Suppressor macrophage treated with lipopolysaccharide for 4 hours (primary cell): Measurements from ENCODE around the gene TBL1X.

Experiments
- DNase-seq: peaks from one replicate; pipeline ENCODE4 v3.0.0-alpha.2; 2020

TBL1X gene

DNA sequence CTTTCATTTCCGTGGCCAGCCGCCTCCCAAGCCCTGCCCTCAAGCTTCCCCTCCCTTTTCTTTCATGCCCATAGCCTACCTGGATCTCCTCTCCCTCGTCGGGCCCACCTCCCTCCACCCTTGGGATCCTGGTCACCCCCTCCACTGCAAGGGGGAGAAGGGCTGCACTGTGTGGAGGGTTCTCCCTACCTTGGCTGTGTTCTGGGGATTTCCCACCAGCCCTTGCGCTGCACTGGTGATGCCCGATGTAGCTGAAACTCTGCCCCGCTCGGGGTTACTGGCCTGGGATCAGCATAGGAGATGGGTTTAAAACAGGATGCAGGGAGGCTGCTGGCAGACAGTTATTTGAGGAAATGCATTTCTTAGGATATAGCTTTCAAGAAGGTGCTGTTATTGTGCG is 128.9 kb downstream of the TBL1X start:
- DNase-seq, result no peak

DNA sequence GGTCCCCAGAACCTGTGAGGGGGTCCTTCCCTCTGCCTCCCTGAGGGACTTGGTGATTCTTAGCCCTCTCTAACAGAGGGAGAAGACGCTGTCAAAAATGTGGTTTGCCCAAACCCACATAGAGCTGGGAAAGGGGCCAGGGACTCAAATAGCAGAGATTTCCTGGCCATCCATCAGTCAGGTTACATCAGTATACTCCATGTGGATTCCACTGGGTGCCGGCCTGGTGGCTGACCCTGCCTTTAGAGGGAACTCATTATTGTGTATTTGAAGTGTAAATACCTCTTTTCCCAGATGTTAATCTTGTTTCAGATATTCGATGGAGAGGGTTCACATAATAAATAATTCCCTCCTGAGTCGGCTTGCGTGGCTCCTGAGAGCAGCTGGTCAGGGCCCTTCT is 130.3 kb downstream of the TBL1X start:
- DNase-seq, result no peak

DNA sequence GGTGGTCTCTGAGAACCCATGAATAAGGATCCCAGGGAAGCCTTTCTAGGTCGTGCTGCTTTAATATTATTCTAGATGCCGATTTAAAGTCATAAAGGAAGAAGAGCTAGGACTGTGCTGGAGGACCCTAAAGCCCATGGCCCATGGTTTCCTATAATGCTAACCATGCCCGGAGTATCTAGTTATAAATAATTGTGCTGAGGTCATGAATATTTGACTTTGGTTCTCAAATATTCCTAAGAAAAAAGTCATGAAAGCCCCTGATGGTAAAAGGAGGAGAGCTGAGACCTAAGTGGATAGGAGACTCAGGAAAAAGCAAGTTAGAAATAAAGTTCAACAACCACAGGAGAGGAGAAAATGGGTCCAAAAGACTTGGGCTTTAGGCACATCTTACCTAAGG is 132.0 kb downstream of the TBL1X start:
- no peak for DNase-seq

DNA sequence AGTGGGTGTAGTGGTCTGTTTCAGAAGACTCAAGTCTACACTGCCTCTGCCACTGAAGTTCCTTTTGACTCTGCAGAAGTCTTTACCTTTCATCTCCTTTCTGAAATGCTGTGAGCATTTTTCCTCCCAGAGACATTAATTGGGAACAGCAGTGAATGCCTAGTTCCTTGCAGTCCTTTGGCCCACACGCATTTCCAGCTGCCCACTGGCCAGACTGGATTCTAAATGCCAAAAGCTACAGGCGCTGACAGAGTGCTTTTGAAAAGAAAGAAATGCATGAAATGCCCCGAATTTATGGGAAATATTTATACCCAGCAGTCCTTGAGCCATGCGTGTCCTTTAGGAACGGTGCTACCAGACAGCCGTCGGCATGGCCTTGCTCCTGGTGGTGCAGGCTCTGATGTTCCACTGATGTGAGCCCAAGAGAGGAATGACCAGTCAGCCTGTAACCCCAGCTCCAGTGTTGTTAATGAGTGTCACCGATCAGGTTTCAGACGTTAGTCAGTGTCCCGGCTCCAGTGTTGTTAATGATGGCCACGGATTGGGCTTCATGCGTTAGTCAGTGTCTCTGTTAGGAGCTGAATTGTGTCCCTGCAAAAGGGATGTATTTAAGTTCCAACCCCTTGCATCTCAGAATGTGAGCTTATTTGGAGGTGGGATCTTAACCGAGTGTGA is 132.6 kb downstream of the TBL1X start:
- no peak for DNase-seq

DNA sequence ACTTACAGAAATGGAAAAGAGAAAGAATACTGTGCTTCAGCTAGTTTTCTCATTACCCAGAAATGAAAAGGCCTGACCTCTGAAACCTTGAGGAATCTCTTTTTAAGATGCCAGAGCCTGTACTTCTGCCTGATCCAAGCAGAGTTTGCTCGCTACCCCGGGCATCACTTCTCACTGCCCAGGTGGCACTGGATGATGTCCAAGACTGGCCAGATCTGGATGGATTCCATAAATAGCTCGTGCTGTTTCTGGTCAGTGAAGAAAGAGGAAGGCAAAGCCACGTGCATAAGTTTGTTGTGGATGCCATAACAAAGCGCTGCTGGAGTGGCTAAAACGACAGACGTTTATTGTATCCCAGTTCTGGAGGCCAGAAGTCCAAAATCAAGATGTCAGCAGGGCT is 133.5 kb downstream of the TBL1X start:
- no peak for DNase-seq

DNA sequence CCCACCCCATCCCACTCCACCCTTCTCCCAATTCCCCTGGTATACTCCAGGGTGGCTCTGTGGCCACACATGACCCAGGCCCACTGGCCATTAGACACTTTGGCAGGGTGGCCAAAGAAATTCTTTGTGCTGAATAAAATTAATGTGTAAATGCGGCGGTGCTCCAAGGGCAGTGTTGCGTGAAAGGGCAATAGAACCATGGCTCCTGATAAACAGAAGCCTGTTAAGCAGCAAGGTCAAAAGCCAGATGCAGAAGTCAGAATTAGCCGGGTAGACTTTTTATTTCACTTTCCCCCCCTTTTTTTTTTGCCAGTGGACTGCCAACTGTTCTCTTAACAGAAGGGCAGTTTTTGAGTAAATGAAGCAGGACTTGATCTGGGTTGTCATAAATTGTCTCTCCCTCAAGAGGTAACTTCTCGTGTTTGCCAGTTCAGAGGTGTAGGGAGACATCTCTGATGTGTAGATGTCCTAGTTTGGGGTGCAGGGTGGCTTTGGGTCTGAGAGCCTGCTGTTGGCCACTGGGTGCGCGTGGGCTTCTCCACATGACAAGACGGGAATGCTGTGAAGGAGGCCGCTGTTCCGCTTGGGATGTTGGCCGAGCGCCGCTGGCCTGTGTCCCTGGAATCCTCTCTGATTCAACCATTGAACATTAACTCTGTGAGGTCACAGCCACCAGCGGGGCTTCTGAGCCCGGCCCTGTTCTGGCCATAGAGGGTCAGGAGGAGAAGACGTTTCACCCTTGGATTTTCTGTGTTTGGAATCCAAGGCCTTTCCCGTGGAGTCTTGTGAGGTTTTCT is 139.5 kb downstream of the TBL1X start:
- DNase-seq, result no peak

DNA sequence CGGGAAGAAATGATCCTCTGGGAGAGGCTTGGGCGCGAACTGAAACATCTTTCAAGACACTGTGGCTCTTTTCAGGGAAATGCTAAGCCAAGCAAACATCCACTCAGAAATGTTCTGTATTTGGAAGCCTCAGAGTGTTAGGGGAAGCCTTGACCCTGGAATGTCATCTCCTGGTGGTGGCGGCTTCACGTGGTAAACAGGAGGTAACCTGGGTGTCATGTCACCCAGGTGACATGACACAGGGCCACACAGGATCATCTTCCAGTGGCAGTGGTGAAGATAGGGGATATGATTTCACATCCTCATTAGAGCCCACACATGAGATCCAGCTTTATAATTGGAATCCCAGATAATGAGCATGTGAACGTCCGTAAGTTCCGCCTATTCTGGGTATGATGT is 140.0 kb downstream of the TBL1X start:
- no peak for DNase-seq

DNA sequence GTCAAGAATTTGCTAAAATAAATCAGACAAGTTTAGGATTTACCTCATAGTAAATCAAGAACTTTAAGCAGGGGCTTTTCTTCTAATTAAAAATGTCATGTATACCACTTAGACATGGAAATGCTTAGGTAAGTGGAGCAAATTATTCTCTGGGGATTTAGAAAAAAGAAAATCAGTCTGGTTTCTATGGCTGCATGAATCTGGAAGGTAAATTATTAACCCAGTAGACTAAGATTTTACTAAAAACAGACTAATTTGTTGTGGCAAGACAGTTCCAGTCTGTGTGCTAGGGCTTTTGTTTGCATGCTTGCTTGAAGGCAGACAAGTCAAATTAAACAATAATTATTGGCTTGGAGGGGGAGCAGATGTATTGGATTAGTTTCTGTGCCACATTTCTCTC is 140.6 kb downstream of the TBL1X start:
- no peak for DNase-seq

DNA sequence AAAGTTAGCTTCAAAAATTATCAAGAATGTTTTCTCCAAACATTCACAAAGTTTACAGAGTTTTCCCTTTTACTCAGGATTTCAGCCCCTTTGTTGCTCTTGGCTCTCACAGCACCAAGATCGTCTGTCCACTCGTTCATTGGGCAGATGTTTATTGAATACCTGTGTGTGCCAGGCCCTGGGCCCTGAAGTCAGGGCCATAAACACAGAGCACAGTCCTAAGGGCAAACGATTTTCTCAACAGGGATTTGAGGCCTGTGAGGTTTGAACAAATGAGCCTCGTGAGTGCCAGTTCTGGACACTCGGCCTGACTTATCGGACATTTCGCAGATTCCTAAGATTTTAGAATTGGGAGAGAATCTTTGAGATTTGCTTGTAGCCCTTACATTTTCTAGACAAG is 142.1 kb downstream of the TBL1X start:
- no peak for DNase-seq

DNA sequence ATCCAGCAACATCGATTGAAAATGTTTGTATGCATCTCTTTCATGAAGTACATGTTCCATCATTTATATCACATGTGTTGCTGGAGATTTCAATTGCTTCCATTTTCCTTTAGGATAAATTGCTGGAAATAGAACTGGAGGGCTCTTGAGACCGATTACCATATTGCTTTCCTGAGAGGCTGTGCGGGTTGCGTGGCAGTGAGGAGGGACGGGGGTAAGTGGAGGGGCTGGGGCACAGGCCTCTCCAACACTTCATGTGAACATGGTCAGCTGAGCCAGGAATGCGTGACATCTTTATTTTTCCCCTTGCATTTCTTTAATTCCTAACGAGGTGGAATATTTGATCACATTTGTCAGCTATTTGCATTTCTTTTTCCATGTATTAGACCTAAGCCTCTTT is 144.6 kb downstream of the TBL1X start:
- no peak for DNase-seq

DNA sequence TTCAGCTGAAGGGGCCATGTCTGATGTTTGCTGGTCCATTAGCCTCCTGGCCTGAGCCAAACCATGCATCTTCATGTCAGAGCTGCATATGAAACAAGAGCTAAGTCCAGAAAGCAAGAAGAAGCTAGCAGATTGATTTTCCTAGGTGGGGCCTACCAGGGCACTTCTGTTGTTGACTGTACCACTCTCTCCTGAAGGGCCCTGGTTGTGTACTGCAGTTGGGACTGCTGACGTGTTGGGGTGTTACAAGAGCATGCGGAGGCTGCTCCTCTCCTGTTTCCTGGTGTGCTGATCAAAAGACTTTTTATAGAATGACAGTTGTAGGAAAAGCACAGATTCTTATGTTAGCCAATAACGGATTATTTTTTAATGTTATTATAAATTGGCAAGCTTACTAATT is 145.1 kb downstream of the TBL1X start:
- DNase-seq, result no peak

DNA sequence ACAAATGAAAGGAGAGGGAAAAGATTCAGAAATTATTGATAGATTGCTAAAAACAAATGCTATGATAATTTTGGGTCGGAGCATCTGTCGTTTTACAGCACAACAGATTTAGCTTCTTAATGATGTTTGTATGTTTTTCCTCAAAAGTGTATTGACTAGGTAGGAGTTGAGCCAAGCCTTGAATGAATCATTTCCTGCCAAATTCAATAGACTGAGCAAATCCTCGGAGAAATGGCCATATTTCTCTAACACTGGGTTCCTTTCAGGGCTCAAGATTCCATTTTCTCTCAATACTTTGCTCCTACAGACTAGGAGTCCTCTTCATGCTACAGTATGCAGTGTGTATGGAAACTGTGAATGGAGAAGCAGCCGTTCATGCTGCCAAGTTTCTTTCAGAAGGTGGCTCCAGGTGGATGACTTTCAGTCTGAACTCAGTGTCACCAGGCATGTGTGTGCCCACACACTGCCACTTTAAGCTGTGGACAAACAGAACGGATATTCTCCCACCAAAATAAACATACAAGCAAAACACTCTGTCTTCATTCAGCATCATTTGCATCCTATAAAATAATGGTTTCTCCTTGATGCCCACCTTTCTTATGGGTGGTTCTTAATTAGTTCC is 146.0 kb downstream of the TBL1X start:
- DNase-seq, result no peak

DNA sequence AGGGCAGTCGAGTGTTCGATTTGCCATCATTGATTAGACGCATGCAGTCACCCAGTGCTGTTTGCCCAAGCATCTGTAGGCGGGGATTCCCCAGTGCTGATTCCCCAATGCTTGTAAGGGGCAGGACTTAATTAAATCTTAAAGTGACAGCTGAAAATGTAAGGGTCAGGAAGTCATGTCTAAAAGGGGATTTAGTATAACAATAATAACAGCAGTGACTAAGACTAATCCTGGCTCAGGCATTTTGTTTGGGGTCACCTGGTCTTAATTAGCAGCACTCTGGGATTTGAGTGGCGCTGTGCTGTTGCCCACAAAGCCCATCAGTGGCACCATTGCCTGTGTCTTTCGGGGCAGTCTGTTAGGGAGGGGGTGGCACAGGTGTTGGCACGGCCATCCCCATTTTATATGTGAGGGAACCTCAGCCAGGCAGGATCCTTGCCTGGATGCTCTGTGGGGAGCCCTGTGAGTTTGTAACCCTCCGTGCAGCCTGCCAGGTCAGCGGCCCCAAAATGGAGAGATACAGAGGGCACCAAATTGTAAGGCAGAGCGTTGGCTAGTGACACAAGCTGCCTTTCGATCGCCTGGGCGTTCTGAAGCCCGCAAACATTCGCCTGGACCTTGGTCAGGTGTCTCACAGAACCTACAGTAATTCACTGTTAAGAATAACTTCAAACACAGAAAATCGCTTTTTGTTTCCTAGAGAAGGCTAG is 146.7 kb downstream of the TBL1X start:
- peak; percentile 1 for DNase-seq

DNA sequence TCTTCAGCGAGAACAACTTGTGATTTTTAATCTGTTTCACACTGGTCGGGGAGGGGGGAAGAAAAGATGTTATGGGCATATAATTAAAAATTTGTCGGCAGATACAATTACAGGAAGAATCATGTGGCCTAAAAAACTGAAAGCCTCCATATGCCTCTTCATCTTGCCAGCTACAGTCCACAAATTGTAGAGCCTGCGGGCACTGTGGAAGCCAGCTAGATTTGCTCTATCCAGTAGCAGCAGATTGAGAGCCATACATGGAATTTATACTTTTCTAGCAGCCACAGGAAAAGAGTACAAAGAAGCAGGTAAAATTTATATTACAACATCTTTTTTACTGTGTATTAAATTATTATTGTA is 147.3 kb downstream of the TBL1X start:
- DNase-seq, result no peak

DNA sequence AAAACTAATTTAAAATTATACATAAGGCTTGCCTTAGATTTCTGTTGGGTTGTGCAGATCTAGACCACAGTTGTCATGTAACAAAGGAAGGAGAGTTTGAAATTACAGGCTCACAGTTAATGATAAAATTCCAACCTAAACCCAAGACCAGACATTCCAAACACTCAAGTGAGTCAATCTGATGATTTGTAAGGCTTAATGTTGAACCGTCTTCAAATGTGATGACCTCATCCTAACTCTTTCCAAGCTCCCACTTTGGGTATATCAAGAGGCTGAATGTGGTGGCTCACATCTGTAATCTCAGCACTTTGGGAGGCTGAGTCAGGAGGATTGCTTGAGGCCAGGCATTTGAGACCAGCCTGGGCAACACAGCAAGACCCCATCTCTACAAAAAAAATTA is 149.2 kb downstream of the TBL1X start:
- DNase-seq, result no peak

DNA sequence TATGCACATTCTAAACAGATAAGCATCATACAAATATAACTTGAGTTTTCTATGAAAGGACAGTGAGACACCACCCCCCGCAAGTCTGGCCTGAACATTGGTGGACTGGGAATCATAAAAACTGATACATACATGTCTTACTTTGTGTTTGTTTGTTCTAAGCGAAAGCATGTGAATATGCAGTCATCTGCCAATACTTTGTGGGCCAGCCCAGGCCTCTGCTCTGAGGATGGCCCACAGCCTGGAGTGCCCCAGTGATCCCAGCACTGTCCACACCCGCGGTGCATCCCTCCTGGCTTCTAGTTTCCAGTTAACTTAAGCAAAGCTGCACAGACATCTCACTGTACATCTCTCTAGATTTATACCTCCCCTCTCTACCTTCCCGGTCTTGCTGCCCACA is 154.3 kb downstream of the TBL1X start:
- DNase-seq, result no peak

DNA sequence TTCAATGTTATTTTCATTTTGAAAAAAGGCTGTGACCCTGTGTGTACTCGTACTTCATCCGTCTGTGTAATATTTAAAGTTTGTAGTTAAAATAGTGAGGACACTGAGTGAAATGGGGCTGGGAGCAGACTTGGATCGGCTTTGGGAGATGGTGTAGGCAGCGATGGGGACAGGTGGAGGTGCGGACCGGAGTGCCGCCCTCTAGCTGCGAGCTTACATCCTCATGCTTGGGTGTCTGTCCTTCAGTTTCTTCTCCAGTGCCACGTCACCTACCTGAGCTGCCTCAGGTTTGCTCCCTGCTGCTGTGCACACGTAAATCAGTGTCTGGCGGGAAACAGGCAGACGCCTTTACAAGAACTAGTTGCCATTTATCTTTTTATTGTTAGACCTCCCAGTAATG is 154.7 kb downstream of the TBL1X start:
- no peak for DNase-seq

DNA sequence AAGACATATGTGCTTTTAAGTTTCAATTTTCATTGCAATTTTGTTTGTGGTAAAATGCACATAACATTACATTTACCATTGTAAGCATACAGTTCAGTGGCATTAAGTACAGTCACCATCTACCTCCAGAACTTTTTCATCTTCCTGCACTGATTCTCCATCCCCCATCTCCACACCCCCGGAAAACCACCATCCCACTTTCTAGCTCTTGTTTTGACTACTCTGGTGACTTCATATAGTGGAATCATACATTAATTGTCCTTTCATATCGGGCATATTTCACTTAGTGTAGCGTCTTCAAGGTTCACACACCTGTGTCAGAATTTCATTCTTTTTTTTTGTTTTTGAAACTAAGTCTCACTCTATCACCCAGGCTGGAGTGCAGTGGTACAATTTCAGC is 157.3 kb downstream of the TBL1X start:
- no peak for DNase-seq

DNA sequence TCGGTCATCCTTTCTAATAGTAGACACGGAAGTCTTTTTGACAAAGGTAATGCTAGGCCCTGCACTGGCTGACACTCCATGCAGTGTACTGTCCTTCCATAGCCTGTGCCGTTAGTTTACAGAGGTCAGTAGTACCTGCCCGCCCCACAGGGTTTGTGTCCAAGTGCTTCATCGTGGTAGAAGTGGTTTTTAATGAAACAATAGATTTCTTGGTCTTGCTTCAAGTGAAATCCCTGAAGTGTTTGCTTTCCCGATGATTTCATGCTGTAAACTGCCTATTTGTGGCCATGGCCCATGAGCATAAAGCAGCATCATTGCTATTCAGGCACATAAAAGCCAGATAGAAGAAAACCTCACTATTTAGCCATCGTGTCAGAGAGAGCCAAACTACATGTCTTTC is 161.5 kb downstream of the TBL1X start:
- no peak for DNase-seq

DNA sequence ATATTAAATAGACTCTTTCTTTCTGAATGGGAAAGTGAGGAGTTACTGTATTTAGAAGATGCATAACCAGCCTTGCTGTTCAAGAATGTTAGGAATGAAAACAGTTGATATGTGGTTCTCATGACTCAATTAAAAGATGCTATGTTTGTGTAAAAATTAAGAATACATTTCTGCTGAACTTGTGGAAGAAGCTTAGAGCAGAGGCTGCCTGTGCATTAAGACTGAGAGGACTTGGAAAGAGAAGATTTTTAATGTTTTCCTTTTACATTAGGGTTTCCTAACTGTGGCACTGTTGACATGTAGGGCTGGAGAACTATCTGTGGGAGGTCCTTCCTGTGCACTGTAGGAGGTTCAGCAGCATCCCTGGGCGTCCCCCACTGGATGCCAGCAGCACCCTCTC is 163.1 kb downstream of the TBL1X start:
- no peak for DNase-seq

DNA sequence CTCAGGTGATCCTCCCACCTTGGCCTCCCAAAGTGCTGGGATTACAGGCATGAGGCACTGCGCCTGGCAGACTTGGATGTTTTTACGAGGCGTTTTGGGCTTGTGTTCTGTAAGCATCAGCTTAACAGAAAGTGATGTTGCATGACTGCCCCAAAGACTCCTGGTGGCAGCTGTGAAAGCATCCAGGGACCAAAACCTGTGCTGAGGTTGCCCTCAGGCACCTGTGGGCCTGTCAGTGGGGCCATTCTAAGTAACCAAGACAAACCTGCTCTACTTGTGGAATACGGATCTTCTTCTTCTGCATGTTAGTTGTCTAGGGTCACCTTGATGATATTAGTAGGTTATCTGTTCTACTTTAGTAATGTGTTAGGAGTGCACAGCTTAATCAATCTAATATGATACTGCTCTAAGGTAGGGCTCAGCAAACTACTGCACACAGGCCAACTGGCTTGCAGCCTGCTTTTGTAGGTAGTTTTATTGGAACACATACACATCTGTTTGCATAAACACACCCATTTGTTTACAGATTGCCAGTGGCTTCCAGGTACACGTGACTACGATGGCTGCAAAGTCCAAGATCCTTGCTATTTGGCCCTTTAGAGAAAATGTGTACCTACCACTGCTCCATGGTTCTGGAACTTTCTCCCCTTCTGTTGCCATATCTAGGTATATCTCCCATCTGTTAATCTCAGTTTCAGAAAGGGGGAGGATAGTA is 164.1 kb downstream of the TBL1X start:
- no peak for DNase-seq

DNA sequence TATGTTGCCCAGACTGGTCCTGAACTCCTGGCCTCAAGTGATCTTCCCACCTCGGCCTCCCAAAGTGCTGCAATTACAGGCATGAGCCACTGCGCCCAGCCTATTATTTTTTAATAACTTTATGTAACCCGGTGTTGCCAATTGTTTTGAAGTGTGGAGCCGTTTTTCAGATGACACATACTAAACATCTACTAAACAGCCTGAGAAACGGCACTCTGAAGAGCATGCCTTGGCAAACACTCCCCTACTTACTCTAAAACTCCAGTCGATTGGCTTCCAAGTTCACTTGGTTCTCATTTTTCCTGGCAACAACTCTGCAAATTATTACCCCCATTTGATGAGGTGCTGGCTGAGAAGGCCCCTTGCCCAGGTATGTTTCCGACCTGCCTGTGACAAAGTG is 169.7 kb downstream of the TBL1X start:
- DNase-seq, result no peak

DNA sequence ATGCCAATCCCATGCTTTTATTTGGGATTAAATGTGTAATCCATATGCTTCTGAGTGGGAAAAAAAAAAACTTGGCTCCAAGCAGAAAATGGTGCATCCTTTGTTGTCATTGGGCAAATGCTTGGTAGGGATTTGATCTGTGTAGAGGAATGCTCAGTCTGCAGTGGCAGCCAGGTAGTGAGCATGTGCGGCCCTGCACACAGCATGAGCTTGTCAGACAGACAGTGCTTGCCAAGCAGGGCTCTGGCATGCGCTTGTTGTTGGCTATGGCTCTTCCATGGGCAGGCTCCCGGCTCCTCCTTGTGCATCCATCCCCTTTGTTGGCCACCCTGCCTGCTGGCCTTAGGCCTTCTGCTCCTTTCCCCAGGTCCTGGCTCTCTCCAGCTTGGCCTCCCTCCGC is 170.5 kb downstream of the TBL1X start:
- no peak for DNase-seq
